GM19468 (cell line): Measurements from ENCODE around the gene STK16.
A peak's percentile ranks its signal among the peaks of the same experiment; 100 is the strongest.
"Not testable (repeated sequence)": the region's sequence is repeated elsewhere in the genome, so short reads cannot be mapped to it uniquely, and the experiment has no call there.

ENCODE experiments used
- ATAC-seq: cut with Tn5 transposase; IDR thresholded peaks from one replicate; pipeline ENCODE4 v1.9.1; 2021; ENCODE audit warnings: mild to moderate bottlenecking, moderate library complexity, moderate number of reproducible peaks; ENCODE audit not compliant: unreplicated experiment; ENCODE audit errors: extremely low read depth

Gene STK16

DNA sequence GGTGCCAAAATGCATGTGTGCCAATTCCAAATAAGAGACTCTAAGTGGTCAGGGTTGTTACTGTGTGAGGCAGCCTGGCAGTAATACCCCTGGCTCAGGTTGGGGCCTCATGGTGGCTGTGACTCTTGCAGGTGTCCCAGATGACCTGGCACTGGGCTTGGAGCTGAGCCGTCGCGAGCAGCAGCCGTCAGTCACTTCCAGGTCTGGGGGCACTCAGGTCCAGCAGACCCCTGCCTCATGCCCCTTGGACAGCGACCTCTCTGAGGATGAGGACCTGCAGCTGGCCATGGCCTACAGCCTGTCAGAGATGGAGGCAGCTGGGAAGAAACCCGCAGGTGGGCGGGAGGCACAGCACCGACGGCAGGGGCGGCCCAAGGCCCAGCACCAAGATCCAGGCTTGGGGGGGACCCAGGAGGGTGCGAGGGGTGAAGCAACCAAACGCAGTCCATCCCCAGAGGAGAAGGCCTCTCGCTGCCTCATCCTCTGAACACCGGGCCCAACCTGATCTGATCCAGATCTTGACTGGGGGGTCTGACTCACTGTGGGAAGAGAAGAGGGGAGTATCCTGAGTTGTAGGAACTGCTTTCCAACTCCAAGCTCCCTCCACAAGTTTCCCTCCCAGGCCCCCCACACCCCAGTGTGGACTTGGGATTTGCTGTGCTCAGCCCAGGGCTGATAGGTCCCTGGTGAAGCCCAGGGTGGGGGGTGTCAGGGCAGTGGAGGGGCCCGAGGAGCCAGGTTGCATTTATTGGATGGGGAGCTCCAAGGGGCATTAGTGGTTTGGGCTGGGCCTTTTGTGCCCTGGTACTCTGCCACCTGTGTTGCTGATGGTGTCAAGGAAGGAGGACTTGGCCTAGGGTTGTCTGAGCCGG is 39.5 kb downstream of the STK16 start:
- no peak for ATAC-seq

DNA sequence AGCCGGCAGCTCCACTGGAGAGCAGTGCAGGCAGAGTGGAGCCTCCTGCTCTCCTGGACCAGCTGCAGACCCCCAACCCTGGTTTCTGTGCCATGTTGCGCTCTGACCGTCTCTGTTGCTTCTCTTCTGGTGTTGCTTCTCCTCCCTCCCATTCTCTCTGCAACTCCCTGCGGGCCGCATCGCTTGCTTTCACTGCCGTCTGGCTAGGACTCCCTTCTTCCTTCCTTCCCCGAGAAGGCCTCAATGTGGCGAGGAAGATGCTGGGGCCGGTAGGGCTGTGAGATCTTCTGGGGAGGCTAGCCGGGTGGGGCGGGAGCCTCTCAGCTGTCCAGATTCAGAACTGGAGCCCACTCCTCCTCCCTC is 40.1 kb downstream of the STK16 start:
- no peak for ATAC-seq

DNA sequence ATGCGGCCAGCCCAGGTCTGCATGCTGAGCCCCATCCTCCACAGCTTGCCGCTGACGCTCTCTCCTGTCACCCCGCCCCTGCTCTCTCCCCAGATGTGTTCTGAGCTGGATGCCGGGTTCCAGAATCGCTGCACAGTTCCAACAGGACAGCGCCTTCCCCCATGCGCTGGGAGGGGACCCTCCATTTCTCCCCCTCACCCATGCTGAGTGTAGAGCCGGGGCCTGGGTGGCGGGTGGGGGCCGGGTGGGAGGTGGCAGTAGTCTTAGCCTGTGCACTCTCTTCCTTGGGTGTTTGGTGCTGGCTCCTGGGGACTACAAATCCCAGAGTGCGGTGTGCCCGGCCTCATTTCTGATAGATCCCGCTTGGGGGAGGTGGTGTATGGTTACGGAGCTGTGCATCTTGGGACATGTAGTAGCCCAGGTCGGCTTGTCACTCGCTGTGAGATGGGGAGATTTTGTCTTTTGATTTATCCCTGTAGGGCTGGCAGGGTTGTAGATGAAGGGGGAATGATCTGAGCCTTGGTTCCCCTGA is 40.7 kb downstream of the STK16 start:
- ATAC-seq = no peak

DNA sequence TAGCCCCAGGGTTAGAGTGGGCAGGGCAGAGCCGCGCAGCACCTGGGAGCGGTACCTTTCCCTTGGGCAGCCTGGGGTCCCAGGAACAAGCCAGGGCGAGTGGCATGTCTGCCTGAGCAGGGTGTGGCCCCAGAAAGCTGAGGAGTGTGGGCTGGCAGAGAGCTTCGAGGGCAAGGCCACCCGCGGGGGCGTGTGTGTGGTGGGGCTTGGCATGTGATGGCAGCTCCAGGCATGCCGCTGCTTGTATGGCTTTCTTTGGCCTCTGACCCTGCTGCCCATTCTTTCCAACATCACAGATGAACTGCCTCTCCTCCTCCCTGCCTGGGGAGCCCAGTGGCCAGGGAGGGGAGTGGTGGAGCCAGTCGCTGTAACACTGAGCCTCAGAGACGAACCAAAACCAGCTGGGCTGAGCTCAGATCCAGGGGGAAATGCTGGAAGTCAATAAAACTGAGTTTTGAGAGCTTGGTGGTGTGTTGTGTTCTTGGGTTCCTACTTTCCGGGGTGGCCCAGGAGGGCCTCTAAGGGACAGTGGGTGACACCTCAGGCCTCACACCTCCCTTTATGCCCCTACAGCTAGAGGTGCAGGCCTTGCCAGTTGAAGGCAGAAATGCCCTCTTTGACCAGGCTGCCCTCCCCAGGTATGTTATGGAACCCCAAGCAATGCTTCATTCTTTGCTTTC is 41.3 kb downstream of the STK16 start:
- no peak for ATAC-seq

GRCh38 chr2:219287116-219287440 is 41.8 kb downstream of the STK16 start:
- ATAC-seq = not testable (repeated sequence)

DNA sequence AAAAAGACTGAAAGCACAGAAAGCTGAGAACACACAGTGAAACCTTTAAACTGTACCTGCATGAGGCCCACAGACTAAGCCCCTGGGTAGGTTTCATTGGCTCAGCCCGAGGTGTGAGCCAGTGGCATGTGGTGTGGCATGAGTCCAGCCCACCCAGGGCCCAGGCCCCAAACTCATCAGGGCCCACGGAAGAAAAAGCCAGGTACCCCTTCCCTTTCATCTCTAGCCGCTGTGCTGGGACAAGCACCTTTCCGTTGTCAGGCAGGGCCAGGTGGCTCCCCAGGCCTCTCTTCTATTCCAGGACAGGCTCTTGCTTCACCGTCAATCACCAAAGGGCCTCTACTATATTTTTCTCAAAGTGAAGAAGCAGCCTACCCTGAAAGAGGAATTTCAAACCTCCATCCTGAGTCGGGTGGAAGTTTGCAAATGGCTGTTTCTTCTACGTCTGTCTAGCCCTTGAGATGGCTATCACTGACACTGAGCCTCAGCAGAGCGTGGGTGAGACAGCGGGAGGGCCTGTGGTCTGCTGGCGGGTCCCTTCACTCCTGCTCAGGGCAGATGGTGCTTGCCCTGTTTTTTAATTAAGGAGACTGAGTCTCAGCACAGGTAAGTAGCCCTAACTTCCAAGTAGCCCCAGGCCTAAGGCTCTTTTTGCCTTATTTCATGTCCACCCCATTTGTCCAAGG is 42.4 kb downstream of the STK16 start:
- ATAC-seq = no peak

- ATAC-seq = no peak
Measured at GRCh38 chr2:219289195-219289536, 43.9 kb downstream of the STK16 start.

DNA sequence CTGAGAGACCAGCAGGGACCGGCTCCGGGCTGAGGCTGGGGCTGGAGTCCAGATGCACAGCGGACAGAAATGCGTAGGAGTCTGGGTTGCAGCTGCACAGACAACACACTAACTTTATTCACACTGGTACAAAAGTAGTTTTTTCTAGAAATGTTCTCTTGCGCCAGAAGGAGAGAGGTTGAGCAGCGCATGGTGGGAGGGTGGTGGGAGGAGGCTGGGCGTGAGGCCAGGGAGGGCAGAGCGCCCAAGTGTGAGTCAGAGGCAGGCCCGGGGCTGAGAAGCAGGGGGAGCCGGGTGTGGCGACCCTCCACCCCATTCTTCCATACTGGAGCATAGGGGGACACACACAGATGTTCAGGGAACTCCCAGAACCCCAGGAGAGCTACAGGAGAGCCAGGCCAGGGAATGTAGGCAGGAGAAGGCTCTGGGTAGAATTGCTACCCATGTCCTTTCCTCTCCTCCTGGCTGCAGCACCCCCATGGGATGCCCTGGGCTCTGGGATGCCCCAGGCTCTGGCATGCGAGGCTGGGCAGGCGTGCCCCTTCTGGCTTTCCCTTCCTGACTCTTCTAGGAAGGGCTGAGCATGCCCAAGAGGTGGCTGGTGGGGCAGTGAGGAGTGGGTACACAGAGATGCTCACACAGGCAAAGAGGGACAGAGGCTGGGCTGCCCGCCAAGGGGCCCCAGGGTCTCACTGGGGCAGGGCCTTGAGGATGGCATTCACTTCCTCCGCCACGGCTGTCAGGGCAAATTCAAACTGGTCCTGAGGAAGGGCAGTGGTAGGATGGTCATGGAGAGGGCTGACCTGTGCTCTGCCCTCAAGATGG is 44.5 kb downstream of the STK16 start:
- ATAC-seq = no peak

DNA sequence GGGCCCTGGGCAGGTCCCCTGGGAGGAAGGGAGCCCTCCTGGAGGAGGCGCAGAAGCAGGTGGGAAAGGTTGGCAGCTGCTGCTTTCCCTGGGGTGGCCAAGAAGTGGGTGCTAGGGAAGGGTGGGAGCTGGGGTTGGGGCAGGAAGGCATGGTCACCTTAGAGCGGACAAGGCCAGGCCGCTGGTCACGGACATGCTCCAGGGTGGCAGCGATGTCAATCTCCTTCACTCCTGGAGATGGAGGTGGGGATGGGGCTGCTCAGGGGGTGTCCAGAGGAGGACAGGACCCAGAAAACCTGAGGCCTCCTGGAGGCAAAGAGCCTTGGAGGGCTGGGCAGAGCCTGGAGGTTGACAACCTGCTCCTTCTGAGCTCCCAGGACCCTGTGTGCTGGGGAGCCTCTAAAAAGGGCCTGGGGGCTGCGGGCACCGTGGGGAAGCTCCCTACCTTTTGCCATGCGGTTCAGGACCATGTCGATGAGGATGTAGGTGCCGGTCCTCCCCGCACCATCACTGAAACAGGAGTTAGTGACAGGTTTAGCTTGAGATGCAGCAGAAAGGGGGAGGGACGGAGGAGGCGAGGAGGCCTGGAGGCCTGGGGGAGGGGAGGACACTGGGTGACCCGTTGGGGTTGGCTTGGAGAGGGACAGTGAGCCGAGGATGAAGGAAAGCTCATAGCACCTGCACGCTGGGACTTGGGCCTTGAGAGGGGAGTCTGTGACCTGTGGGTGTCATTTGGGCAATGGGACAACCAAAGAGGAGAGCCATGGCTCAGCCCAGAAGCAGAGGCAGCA is 45.3 kb downstream of the STK16 start:
- no peak for ATAC-seq

- no peak for ATAC-seq
Measured at GRCh38 chr2:219291394-219291793, 46.1 kb downstream of the STK16 start.

GRCh38 chr2:219291910-219292490 is 46.7 kb downstream of the STK16 start:
- ATAC-seq = no peak

DNA sequence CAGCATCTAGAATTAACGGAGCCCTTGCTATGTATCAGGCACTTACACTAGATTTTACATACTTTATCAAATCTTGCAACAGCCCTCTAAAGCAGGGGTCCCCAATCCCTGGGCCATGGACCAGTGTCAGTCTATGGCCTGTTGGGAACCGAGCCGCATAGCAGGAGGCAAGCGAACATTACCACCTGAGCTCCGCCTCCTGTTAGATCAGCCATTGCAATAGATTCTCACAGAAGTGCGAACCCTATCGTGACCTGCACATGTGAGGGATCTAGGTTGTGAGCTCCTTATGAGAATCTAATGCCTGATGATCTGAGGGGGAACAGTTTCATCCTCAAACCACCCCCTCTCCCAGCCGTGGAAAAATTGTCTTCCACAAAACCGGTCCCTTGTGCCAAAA is 47.3 kb downstream of the STK16 start:
- ATAC-seq = no peak

GRCh38 chr2:219293736-219294231 is 48.5 kb downstream of the STK16 start:
- no peak for ATAC-seq

DNA sequence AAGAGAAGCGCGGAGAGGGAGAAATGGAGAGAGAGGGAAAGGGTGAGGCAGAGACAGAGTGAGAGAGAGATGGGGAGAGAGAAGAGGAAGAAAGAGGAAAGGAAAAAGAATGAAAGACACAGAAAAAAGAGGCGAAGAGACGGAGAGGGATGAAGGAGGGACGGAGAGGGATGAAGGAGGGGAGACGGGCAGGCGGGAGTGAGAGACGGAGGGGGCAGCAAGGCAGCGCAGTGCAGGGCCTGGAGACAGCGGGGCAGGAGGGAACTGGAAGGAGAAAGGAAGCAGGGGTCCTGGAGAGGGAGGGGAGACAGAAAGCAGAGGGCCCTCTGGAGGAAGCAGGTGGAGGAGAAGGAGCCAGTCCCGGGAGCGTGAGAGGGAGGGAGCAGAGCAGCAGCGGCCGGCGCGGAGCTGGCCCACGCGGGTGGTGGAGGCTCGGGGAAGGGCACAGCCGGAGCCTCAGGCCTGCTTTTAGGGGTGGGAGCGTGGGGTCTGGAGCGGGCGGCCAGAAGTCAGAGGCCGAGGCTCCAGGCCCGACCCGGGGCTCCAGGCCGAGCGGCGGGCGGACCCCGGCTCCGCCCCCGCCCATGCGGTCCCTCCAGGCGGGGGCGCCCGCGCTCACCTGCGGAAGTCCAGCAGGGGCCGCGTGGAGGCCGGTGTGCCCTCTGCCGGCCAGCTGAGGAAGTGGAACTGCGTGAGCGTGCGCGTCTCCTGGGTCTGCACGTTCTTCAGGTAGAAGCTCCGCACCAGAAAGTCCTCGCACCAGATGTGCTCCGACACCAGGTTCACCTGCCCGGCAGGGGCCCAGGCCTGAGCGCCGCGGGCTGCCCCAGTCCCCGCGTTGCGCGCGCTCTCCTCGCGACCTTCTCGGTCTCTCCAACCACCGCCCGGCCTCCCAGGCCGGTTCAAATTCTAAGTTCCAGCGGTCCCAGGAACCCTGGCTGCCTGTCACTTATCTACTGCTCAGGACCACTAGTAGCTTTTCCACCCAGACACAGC is 49.4 kb downstream of the STK16 start:
- peak; percentile 59 for ATAC-seq

- ATAC-seq = no peak
Measured at GRCh38 chr2:219296142-219296541, 50.9 kb downstream of the STK16 start.

DNA sequence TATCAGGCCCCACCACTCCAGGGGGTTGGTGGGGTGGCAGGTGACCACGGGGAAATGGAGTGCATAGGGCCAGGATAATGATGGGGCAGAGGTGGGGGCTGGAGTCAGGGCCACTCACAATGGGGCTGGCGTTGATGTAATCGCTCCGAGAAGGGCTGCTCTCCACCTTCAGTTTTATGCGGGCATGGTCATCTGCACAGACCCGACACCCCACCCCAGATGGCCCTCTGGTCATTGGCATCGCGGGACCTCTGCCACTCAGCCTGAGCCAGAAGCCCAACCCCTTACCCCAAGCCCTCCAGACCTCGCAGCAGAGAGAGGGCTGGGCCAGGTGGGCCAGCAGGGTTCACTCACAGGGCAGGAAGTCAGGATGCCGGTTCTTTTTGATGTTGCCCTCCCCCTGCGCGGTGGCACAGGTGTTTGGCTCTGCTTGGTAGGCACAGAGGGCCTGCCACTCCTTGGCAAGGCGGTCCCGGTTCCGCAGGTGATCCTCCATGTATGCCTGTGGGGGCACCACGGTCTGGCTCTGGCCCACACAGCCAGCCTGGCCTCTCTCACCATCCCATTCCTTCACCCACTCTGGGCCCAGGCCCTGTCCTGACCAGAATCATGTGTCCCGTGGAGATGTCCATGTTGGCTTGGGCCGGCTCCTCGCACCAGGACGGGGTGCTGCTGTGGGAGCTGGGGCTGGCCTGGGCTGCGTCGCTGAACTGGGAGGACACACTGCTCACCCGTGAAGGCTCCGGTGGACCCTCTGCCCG is 51.5 kb downstream of the STK16 start:
- ATAC-seq = no peak
